Central memory CD8-positive, alpha-beta T cell (primary cell): ENCODE results near the gene DEFB127.
"Not testable (repeated sequence)": the region's sequence is repeated elsewhere in the genome, so short reads cannot be mapped to it uniquely, and the experiment has no call there.

Experiments used
- ATAC-seq: fragments of 150-1000 bp; cut with Tn5 transposase; replicated peaks from 2 replicates; pipeline ENCODE4 v1.10.0; 2022; ENCODE audit warnings: mild to moderate bottlenecking, moderate FRiP score, moderate number of reproducible peaks; ENCODE audit not compliant: poor library complexity, severe bottlenecking; ENCODE audit errors: extremely low read depth
- DNase-seq, 2 donors: peaks; one replicate each; pipeline ENCODE4 v3.0.0; 2021; ENCODE audit warnings: low spot score in 2 of 2
- H3K27ac Mint-ChIP-seq: one replicate; pipeline ENCODE4 v1.8.0; 2022; ENCODE audit warnings: low read depth, mild to moderate bottlenecking, moderate library complexity, mixed read lengths
- H3K27me3 Mint-ChIP-seq: one replicate; pipeline ENCODE4 v1.8.0; 2022; ENCODE audit warnings: mixed read lengths
- H3K36me3 Mint-ChIP-seq: one replicate; pipeline ENCODE4 v1.8.0; 2022; ENCODE audit warnings: mild to moderate bottlenecking, moderate library complexity, mixed read lengths; ENCODE audit not compliant: insufficient read depth
- H3K4me1 Mint-ChIP-seq: one replicate; pipeline ENCODE4 v1.8.0; 2022; ENCODE audit warnings: mixed read lengths
- H3K4me3 Mint-ChIP-seq: one replicate; pipeline ENCODE4 v1.8.0; 2022; ENCODE audit warnings: mild to moderate bottlenecking, moderate library complexity, mixed read lengths
- H3K9me3 Mint-ChIP-seq: one replicate; pipeline ENCODE4 v1.8.0; 2022; ENCODE audit warnings: mixed read lengths

Gene DEFB127

DNA sequence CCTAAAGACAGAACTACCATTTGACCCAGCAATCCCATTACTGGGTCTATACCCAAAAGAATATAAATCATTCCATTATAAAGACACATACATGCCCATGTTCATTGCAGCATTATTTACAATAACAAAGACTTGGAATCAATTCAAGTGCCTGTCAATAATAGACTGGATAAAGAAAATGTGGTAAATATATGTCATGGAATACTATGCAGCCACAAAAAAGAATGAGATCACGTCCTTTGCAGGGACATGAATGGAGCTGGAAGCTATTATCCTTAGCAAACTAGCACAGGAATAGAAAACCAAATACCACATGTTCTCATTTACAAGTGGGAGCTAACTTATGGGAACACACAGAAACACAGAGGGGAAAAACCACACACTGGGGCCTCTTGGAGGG lies 41.0 kb downstream of the DEFB127 start:
- Mint-ChIP-seq H3K9me3 (no peaks in the 10 kb centered on the region), H3K36me3 (peaks cover 1% of the 10 kb centered on the region), H3K4me3 (no peak overlapping the region), H3K27me3 (peaks cover 69% of the 10 kb centered on the region), H3K4me1 (no peaks in the 10 kb centered on the region), H3K27ac (no peak overlapping the region)
- ATAC-seq, result no peak
- DNase-seq, result no peak

DNA sequence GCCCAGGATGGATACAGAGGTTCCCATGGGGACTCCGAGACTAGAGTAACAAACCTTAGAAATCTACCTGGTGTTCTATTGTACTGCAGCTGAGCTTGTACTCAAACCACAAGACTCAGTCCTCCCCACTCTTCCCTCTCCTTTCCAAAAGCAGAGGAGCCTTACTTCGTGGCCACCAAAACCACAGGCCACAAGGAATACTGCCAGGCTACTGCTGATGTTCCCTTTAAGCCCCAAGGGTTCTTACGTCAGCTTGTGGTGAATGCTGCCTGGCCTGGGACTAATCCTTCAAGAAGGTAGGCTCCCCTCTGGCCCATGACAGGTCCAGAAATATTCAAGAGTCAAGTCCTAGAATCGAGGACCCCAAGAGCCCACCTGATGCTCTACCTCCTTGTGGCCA lies 42.7 kb downstream of the DEFB127 start:
- ATAC-seq (no peak), DNase-seq (no peak)
- Mint-ChIP-seq H3K27ac (no peak overlapping the region), H3K36me3 (peaks cover 1% of the 10 kb centered on the region), H3K9me3 (no peaks in the 10 kb centered on the region), H3K4me1 (no peaks in the 10 kb centered on the region), H3K4me3 (no peak overlapping the region), H3K27me3 (peaks cover 67% of the 10 kb centered on the region)

GRCh38 chr20:203630-204029 lies 46.4 kb downstream of the DEFB127 start:
- DNase-seq, H3K9me3 Mint-ChIP-seq, H3K4me1 Mint-ChIP-seq, H3K4me3 Mint-ChIP-seq, H3K36me3 Mint-ChIP-seq, ATAC-seq, H3K27ac Mint-ChIP-seq: not testable (repeated sequence)
- H3K27me3 Mint-ChIP-seq, result peaks cover 33% of the 10 kb centered on the region
